ENCODE data around the gene ACCS.
A peak's percentile ranks its signal among the peaks of the same experiment; 100 is the strongest.

The ACCS gene

DNA sequence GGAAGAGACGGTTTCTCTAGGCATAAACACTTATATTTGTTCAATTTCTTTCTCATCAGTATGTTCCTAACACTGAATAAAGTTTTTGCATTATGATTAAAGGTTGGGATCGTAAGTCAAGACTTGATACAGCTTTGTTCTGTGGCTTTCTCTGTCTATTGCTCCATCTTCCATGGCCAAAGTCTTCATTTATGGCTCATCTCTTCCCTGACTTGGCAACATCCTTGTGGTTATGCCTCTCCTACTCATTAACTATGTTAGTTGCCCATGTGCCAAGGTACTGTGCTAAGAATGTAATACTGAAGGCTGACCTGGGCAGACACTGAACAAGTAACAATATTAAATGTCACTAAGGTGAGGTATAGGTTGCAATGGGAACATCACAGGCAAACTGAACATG, 19.9 kb upstream of the ACCS start:
- no peak for DNase-seq

DNA sequence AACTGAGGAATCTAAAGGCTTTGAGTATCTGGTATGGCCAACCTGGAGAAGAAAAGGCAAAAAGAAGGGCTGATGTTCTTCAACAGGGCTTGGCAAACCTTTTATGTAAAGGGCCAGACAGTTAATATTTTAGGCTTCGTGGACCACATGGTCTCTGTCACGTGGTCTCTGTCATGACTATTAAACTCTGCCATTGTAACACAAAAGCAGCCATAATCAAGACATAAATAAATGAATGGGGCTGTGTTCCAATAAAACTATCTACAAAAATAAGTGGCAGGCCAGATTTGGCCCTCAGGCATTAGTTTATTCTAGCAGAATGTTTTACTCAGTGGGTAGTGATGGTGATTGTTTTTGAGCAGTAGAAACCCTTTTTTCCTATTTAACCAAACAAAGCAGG, 18.8 kb upstream of the ACCS start:
- DNase-seq = no peak

DNA sequence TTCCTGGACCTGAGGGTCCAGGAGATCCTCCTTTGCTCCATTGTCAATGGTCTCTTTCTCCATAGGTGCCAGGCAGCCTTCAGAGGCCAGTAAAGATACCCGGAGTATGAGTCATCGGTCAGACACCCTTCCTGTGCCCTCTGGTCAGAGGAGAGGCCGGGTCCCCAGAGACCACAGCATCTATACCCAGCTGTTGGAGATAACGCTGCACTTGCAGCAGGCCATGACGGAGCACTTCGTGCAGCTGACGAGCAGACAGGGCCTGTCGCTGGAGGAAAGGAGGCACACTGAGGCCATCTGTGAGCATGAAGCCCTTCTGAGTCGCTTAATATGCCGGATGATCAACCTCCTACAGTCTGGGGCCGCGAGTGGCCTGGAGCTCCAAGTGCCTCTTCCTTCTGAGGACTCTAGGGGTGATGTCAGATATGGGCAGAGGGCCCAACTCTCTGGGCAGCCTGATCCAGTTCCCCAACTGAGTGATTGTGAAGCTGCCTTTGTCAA, 18.1 kb upstream of the ACCS start, which contains the start of gene ACCSL:
TSS of gene ACCSL (plus strand) at position 51 of the 501 bp plus-strand sequence. CDS start at position 107, 56 bp downstream.
- DNase-seq = no peak

DNA sequence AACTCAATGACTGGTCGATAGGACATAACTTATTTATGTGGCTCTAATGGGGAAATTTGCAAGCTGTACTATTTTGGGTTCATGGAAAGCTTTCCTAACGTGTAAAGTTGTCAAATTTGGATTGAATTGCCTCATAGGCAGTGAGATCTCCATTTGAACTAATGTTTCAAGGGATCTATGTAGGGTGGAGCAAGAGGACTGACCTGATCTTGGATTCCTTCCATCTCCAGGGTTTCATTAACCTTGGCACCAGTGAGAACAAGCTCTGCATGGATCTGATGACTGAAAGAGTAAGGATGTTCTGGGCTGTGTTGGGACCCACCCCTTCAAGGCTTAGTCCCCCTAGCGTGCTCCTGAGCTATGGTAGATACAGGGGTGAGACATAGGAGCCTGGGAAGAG, 16.2 kb upstream of the ACCS start:
- no peak for DNase-seq

DNA sequence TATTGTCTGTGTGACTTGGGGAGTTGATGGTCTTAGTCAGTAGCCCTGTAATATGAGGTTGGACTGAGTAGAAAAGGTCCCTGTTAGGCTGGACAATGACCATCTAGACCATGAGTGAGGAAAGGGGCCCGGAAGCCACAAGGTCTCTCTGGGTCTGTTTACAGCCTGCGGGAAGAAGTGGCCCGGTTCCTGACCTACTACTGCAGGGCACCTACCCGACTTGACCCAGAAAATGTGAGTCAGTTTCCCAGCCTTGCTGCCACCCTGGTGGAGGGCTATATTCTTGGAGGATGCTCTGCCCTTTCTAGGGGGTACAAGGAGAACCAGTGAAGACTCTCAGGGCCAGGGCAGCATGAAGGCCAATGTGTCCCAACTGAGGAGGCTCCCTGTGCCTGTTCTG, 14.9 kb upstream of the ACCS start:
- no peak for DNase-seq

DNA sequence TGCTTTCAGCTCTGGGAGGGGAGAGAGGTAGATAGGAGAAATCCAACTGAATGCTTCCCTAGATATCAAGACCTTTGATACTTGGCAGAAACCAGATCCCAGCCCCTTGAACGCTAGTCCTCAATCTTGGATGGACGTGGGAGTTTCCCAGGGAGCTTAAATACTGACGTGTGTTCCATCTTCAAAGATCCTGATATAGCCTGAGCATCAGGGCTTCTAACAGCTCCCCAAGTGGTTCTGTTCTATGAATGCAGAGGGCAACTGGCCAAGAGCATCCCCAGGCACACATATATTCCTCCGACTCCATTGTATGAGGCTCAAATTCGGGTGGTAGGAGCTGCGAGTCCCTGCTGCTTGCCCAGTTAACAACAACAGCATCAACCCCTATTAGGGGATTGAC, 8.7 kb upstream of the ACCS start:
- DNase-seq = no peak

DNA sequence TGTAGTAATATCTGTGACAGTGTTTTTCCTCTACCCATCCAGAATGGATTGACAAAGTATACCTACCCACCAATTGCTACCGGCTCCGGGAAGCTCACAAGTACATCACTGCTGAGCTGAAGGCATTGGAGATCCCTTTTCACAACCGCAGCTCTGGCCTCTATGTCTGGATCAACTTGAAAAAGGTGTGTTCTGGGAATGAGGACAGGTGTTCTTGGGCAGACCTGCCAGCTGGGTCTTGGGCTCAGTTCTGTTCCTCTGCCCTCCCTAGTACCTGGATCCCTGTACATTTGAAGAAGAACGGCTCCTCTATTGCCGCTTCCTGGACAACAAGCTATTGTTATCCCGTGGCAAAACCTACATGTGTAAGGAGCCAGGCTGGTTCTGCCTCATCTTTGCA, 7.8 kb upstream of the ACCS start:
- DNase-seq = no peak

DNA sequence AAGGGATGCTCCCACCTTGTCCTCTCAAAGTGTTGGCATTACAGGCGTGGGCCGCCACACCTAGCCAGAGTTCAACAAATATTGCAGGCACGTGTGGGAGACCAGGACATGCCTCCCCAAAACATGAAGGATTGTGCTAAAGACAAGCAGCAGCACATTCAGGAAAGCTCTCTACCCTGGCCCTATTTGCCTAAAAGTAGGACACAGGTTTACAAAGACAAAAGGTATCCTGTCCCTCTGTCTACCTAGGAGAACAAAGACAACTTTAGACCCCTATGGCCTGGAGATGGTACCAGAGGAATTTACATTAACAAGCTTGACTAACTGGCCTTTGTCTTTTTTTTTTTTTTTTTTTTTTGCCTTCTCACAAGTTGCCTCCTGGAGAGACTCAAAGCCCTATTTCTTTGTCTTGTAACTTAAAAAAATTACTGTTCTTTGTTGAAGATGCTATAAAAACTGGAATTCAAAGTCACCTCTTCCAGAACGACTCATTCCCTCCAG, 859 bp upstream of the ACCS start:
- no peak for DNase-seq

- DNase-seq = no peak
Measured at GRCh38 chr11:44066732-44067141, 667 bp downstream of the ACCS start.

DNA sequence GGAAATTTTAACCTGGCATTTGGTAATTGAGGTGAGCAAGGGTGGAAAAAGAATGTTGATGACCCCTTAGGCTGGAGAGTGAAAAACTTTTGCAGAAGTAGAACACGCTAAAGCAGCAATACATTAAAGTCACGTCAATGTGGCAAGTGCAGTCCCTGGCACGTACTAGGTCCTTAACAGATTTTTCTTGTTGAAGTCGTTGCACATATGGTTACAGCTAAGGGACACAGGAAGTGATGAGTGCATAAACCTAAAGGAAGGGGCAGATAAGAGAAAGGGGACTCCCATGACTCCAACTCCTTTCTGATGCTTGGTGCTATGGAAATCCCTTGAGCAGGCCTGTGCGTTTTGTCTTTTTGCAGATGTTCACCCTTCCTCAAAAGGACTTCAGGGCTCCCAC, 1.2 kb downstream of the ACCS start:
- DNase-seq = no peak

GRCh38 chr11:44068180-44068579, 2.1 kb downstream of the ACCS start:
- DNase-seq = no peak

DNA sequence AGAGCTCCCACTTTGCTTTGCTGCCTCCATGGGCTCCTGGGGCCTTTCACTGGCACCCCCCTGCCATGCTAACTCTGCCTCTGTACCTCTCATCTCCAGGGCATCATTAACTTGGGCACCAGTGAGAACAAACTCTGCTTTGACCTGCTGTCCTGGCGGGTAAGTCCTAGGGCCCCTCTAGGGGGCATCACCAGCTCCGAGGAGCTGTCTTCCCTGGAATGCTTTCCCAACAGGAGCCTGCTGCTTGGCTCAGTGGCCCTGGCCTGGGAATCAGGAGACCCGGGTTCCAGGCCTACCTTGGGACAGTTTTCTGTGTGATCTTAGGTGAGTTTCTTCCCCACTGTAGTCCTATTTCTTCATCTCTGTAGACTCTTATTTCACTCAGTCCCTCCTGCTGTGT, 5.1 kb downstream of the ACCS start:
- no peak for DNase-seq

DNA sequence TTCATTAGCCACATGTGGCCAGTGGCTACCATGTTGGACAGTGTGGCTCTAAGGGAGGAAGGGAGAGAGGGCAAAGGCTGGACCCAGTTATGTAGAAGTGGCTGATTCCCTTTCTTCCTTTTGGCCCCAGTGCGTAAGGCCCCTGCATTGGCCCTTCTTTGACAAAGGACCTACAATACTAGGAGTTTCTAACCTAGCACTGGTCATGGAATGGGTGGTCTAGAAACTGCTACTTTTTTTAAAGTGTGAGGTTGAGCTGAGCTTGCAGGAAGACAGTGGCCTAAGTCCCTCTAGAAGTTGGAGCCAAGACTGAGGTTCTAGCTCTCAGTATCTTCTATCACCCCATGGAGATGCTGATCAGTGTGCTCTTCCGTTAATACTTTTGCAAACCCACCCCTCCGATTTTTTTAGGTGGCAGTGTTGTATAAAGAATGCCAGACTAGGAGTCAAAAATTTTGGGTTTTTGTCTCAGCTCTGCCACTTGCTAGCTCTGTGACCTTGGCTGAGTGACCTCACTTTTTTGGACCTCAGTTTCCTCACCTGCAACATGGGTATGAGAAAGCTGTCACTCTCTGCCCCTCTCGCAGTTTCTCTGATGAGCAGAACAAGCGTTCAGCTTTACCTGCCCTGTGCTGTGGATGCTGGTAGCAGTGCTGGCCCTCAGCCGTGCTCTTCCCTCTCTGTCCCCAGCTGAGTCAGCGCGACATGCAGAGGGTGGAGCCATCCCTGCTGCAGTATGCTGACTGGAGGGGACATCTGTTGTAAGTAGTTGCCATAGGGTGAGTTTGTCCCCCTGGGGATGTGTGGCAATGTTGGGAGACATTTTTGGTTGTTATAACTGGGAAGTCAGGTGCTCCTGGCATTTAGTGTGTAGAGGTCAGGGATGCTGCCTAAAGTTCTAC, 6.9 kb downstream of the ACCS start:
- no peak for DNase-seq

DNA sequence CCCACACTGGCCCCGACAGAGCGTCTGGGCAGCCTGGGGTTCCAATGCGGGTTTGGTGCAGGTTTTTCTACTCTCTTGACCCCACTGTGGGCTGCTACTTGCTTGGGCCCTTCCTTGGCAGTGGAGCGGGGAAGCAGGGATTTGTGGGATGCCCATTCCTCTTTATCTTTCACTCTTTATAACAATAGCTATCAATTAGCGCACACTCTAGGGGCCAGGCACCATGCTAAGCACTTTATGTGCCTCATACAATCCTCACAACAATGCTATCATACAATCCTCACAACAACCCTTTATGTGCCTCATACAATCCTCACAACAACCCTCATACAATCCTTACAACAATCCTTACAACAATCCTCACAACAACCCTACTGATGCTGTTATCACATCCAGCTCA, 12.7 kb downstream of the ACCS start:
- no peak for DNase-seq

GRCh38 chr11:44079376-44079775, 13.3 kb downstream of the ACCS start:
- DNase-seq = no peak

GRCh38 chr11:44080951-44081350, 14.9 kb downstream of the ACCS start:
- no peak for DNase-seq

GRCh38 chr11:44082645-44083044, 16.6 kb downstream of the ACCS start:
- DNase-seq = no peak

- DNase-seq = no peak
Measured at GRCh38 chr11:44083433-44083832, 17.4 kb downstream of the ACCS start.

DNA sequence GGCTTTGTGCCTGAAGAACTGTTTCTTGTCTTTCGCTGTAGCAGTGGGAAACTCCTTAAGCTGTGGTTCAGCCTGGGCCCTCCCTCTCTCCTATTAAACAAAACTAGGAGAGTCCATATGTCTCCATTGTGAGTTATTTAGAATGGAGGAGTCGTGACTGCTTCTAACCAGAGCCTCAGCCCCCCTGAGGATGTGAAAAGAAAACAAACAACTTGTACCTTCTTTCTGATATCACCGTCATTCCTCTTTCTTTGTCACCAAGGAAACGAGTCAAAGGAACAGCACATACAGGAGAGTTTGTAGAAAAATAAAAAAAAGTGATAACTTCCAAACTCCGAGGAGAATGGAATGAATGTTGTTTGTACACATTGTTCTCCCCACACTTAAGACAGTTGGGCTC, 17.8 kb downstream of the ACCS start:
- no peak for DNase-seq

DNA sequence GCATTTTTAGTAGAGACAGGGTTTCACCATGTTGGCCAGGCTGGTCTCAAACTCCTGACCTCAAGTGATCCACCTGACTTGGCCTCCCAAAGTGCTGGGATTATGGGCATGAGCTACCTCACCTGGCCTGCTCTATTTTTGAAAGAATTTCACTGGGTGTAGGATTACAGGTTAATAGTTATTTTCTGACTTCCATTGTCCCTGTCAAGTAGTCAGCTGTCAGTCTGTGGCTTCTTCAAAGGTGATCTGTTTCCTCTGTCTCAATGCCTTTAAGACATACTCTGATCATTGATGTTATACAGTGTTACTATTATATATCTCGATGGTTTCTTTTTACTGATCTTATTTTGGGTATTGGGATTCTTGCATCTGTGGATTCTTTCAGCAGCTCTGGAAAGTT, 19.3 kb downstream of the ACCS start:
- no peak for DNase-seq

GRCh38 chr11:44088377-44088776, 22.3 kb downstream of the ACCS start:
- DNase-seq = no peak

DNA sequence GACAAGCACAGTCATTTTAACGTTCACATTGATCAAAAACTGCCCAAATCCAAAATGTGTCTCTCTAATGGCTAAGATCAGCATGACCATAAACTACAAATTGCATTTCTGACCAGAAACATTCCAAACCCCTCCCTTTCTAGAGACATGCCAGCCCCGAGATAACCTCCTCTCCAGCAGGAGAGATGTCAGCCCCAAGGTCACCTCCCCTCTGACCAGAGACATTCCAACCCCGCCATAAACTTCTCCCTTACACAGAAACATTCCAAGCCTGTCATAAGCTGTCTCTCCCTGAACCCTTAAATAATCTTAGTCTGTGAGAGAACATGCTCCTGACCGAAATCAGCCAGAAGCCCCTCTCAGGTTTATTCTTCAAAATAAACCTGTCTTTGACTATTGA, 22.8 kb downstream of the ACCS start:
- DNase-seq = no peak

DNA sequence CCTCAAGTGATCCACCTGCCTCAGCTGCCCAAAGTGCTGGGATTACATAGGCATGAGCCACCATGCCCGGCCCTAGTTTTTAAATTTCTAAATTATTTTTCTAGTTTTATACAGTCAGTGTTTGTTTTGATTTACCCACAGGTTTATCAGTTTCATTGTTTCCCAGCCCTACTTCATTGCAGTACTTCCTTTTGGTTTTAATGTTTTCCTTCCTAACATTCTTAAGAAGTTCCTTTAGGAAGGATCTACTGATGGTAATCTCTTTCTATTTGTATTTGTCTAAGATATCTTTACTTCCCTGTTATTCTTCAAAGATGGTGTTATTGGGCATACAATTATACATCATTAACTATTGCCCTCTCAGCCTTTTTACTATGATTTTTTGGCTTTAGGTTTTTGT, 24.5 kb downstream of the ACCS start:
- DNase-seq = no peak

DNA sequence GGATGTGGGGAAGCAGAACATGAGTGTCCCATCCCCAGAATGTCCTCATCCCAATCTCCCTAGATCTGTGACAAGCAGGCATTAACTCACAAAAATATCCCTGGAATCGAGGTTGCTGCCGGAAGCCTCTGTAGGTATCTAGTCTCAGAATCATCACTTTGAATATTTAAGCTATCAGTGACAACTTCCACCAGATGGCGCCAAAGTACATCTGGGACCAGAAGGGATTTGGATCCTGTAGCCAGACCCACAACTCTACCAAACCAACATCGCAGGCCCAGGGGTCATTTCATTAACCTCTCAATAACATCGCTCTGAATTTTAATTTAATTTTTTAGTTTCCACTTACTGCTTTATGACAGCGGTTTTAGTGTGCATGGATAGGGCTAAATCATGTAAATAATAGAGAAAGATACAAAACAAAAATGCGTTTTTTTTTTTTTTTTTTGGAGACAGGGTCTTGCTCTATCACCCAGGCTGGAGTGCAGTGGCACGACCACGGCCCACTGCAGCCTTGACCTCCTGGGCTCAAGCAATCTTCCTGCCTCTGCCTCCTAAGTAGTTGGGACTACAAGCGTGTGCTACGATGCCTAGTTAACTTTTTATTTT, 28.3 kb downstream of the ACCS start:
- peak; percentile 69 for DNase-seq

All from left hindlimb (tissue), 1 donor.